Measurements from ENCODE around the gene THAP7. TPM values are rescaled to one million over a fixed set of nuclear protein-coding genes. Genes with fewer than 3 reads are reported as not detected.

The THAP7 gene
- total RNA-seq, 4 donors from 2014 or later = 38.5 to 49.0 (median 42.5) TPM

DNA sequence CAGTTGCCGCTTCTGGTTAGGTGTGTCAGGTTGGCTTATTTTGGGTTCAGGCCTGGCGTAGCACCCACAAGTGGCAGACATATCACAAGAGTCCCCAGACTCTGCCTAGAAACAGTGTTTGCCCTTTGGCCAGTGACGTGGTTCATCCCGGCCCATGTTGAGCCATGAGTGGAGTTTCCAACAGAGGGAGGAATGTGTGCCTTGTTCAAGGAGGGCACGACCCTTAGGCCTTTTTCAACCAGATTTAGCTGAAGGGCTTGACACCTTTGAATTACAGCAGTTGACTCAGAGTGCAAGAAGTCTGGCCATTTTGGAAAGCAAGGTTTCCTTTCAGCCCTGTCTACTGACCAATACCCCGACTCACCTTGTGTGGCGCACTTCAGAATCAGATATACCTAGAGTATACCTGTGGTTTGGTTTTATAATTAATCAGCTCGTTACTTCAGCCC, 50.0 kb downstream of the THAP7 start:
- Histone ChIP-seq H3K9me3 (no peaks in the 10 kb centered on the region), H3K4me3 (no peak overlapping the region), H3K36me3 (peaks cover 0 to 54% of the 10 kb centered on the region in 2 donors), H3K4me1 (peaks cover 0 to 23% (median 3%) of the 10 kb centered on the region in 3 donors), H3K27me3 (no peaks in the 10 kb centered on the region), H3K27ac (no peak overlapping the region)
- 83 to 92% methylated on average over 1 to 3 of the region's 8 CpGs for WGBS, 2 donors (ENCODE audit: low coverage in 1 of 2)
- no peak for ATAC-seq
- no peak for TF ChIP-seq EP300 (IDR thresholded peaks at IDR 0.05)
- no peak for TF ChIP-seq POLR2AphosphoS5 (IDR thresholded peaks at IDR 0.05)
- TF ChIP-seq, protein P1, sequence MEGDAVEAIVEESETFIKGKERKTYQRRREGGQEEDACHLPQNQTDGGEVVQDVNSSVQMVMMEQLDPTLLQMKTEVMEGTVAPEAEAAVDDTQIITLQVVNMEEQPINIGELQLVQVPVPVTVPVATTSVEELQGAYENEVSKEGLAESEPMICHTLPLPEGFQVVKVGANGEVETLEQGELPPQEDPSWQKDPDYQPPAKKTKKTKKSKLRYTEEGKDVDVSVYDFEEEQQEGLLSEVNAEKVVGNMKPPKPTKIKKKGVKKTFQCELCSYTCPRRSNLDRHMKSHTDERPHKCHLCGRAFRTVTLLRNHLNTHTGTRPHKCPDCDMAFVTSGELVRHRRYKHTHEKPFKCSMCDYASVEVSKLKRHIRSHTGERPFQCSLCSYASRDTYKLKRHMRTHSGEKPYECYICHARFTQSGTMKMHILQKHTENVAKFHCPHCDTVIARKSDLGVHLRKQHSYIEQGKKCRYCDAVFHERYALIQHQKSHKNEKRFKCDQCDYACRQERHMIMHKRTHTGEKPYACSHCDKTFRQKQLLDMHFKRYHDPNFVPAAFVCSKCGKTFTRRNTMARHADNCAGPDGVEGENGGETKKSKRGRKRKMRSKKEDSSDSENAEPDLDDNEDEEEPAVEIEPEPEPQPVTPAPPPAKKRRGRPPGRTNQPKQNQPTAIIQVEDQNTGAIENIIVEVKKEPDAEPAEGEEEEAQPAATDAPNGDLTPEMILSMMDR (IDR thresholded peaks at IDR 0.05) = no peak
- TF ChIP-seq POLR2A (IDR thresholded peaks at IDR 0.05) = no peak

DNA sequence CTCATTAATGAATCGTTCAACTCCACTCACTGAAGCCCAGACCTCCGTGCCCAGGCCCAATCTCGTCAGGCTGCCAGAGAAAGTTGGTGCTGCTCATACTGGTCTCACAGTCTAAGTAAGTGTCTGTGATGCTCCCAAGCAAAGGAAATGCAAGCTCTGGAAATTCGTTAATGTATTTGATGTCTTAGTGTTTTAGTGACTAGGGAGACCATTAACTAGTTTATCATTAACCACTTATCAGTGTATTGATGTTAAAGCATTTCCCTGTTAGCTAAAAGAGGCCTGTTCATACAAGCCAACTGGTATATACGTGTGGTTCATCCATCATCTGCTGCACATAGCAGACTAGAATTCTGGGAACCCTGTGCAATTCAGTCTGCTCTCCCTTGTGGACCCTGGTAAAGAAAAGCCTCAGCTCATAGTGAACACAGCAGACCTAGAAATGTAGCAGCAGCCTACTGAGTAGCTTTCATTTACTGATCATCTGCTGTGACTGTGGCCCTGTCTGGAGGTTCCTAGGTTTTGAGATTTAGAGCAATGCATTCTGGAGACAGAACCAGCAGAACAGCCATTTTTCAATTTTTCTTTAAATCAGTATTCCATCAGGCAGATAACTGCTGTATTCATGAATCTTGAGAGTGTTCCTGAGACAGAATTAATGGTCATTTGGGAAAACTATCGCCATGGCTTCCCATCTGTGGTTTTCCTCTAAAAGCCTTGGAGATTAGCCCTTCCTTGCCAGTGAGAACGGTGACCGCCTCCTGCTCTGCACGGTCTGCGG, 50.6 kb downstream of the THAP7 start:
- H3K9me3 ChIP-seq = no peaks in the 10 kb centered on the region
- H3K4me3 ChIP-seq = no peak overlapping the region
- peaks cover 0 to 23% (median 0%) of the 10 kb centered on the region in 3 donors for H3K4me1 ChIP-seq
- H3K27me3 ChIP-seq = no peaks in the 10 kb centered on the region
- WGBS, 2 donors (ENCODE audit: low coverage in 1 of 2) = 70 to 83% methylated on average over 5 to 9 of the region's 10 CpGs
- TF ChIP-seq POLR2A (IDR thresholded peaks at IDR 0.05) (no peak), EP300 (IDR thresholded peaks at IDR 0.05) (no peak)
- TF ChIP-seq, protein P1 (IDR thresholded peaks at IDR 0.05) = no peak
- H3K36me3 ChIP-seq = peaks cover 0 to 54% of the 10 kb centered on the region in 2 donors
- no peak overlapping the region for H3K27ac ChIP-seq
- no peak for ATAC-seq

DNA sequence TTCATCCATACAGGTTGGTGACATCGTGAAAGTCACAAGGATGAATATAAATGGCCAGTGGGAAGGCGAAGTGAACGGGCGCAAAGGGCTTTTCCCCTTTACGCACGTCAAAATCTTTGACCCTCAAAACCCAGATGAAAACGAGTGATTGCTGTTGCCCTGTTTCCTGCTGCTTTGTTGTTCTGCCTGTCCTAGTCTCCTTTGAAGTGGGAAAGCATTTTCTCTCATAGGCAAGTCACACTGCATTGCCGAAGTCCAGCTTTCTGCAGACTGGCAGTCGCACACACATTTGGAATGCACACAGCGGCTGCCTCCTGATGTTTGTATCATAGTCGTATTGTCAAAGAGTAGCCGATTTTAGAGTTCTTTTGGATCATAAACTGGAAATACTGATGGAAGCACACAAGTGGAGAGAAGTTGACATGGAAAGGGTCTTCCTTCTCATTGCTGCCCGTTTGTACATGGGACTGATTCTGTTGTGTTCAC, 52.2 kb downstream of the THAP7 start:
- Histone ChIP-seq H3K4me1 (peaks cover 0 to 36% (median 4%) of the 10 kb centered on the region in 3 donors), H3K9me3 (no peaks in the 10 kb centered on the region), H3K36me3 (peaks cover 0 to 54% of the 10 kb centered on the region in 2 donors), H3K27me3 (no peaks in the 10 kb centered on the region), H3K4me3 (no peak overlapping the region), H3K27ac (no peak overlapping the region)
- 78 to 82% methylated on average over 6 to 7 of the region's 13 CpGs for WGBS, 2 donors (ENCODE audit: low coverage in 1 of 2)
- ATAC-seq = no peak
- TF ChIP-seq, protein P1 (IDR thresholded peaks at IDR 0.05) = no peak
- no peak for TF ChIP-seq EP300 (IDR thresholded peaks at IDR 0.05)
- no peak for TF ChIP-seq POLR2AphosphoS5 (IDR thresholded peaks at IDR 0.05)
- no peak for TF ChIP-seq POLR2A (IDR thresholded peaks at IDR 0.05)

Small RNA genes within 50 kb of the gene (small RNA-seq; reads per million reads assigned to genes)
- gene MIR649 = 0 reads per million in 4 donors

Other genes with a start within 250 kb of the THAP7 start
- under 1 TPM in 1 of 4 donors, not detected in 3; 0.15 TPM for gene SERPIND1, start 228.0 kb downstream of the THAP7 start, total RNA-seq
- gene PI4KA, start 143.3 kb downstream of the THAP7 start, total RNA-seq = 100 to 1,000 TPM in 2 of 4 donors, 10 to 100 TPM in 2; 45.7 to 113 (median 87.5) TPM
- 10 to 100 TPM; 22.1 to 33.8 (median 27.1) TPM for gene SNAP29, start 143.1 kb downstream of the THAP7 start, total RNA-seq
- gene CRKL, start 84.7 kb downstream of the THAP7 start, total RNA-seq = 10 to 100 TPM; 42.5 to 55.8 (median 46.0) TPM
- gene AIFM3, start 34.9 kb downstream of the THAP7 start, total RNA-seq = 1 to 10 TPM in 2 of 4 donors, under 1 TPM in 1, not detected in 1; 0.27 to 3.2 (median 2.0) TPM
- 10 to 100 TPM; 45.4 to 63.0 (median 53.4) TPM for gene LZTR1, start 19.8 kb downstream of the THAP7 start, total RNA-seq
- gene P2RX6, start 13.0 kb upstream of the THAP7 start, total RNA-seq = under 1 TPM in 3 of 4 donors, not detected in 1; 0.35 to 0.47 (median 0.40) TPM
- gene SLC7A4, start 30.4 kb upstream of the THAP7 start, total RNA-seq = 1 to 10 TPM in 1 of 4 donors, under 1 TPM in 3; 0.23 to 1.2 (median 0.37) TPM
- gene LRRC74B, start 43.8 kb upstream of the THAP7 start, total RNA-seq = not detected